K562 (cell line): Measurements from ENCODE around the gene CALU. TPM values are rescaled to one million over a fixed set of nuclear protein-coding genes. Genes with fewer than 3 reads are reported as not detected.

Experiments
- BRD9 ChIP-seq: fragments of 450-650 bp; IDR thresholded peaks from 2 replicates; pipeline ENCODE4 v1.6.1; 2018; ENCODE audit warnings: low read depth; ENCODE audit not compliant: partially characterized antibody
- CCAR2 ChIP-seq: fragments of 200-400 bp; formaldehyde crosslinking; IDR thresholded peaks from 2 replicates; pipeline ENCODE4 v1.6.1; 2017; ENCODE audit warnings: mild to moderate bottlenecking, low read depth, low read length
- DMBX1 ChIP-seq: fragments of 250-450 bp; sonication (Bioruptor Pico); IDR thresholded peaks from 2 replicates; pipeline ENCODE4 v1.8.0; 2022; ENCODE audit warnings: inconsistent platforms, mild to moderate bottlenecking, moderate library complexity, borderline replicate concordance
- DPF2 ChIP-seq: fragments of 450-650 bp; IDR thresholded peaks from 2 replicates; pipeline ENCODE4 v1.6.1; 2016
- MTA1 ChIP-seq: fragments of 450-650 bp; IDR thresholded peaks from 2 replicates; pipeline ENCODE4 v1.6.1; 2017; ENCODE audit warnings: borderline replicate concordance
- MTA2 ChIP-seq: fragments of 450-650 bp; IDR thresholded peaks from 2 replicates; pipeline ENCODE4 v1.6.1; 2016; ENCODE audit warnings: low read depth
- RBM15 ChIP-seq: fragments of 200-400 bp; formaldehyde crosslinking; IDR thresholded peaks from 2 replicates; pipeline ENCODE4 v1.6.1; 2018; ENCODE audit warnings: mild to moderate bottlenecking, low read length, moderate library complexity; ENCODE audit not compliant: insufficient read depth
- SMARCC2 ChIP-seq: fragments of 450-650 bp; IDR thresholded peaks from 2 replicates; pipeline ENCODE4 v1.6.1; 2017; ENCODE audit warnings: antibody characterized with exemption, moderate library complexity, mild to moderate bottlenecking, low read depth
- TSC22D4 ChIP-seq: fragments of 450-650 bp; IDR thresholded peaks from 2 replicates; pipeline ENCODE4 v1.6.1; 2016; ENCODE audit warnings: missing genetic modification characterization, missing biosample characterization, control low read depth
- ZNF274 ChIP-seq: IDR thresholded peaks from 2 replicates; pipeline ENCODE4 v1.6.1; 2011; ENCODE audit warnings: low read depth, mild to moderate bottlenecking, low read length, moderate library complexity, borderline replicate concordance
- ZZZ3 ChIP-seq: fragments of 450-650 bp; IDR thresholded peaks from 2 replicates; pipeline ENCODE4 v1.6.1; 2016; ENCODE audit warnings: antibody characterized with exemption, mild to moderate bottlenecking, moderate library complexity
- polyA plus RNA-seq, 8 experiments: library from polyadenylated mRNA; depleted of rRNA in 4 of 8; stranded (reverse) in 5 of 8; unstranded in 3 of 8; fragments of >200 nt; fragmentation: Nextera tagmentation in 2 of 8; fragmentation: Illumina TruSeq in 1 of 8; extraction: Ambion mirVana in 2 of 8; extraction: Trizol in 1 of 8; gene quantifications; 2 replicates each; pipeline versions ENCODE4 v1.2.1 to v1.2.3, GENCODE V29; 2011 to 2014; ENCODE audit warnings: inconsistent platforms in 1 of 8, missing spikeins in 1 of 8
- total RNA-seq, 7 experiments: library from RNA; depleted of rRNA in 6 of 7; stranded (reverse); fragments of >200 nt in 6 of 7; fragmentation: Illumina TruSeq in 2 of 7; extraction: Trizol in 2 of 7; gene quantifications; 2 replicates each; pipeline versions ENCODE4 v1.2.1 to v1.2.3, GENCODE V29; 2011 to 2021; ENCODE audit warnings: low replicate concordance in 1 of 7
- TF ChIP-seq, protein P1 (sequence below), 2 experiments: fragments of 450-650 bp in 1 of 2; sonication (generic) in 1 of 2; formaldehyde crosslinking in 1 of 2; IDR thresholded peaks; 2 replicates each; pipeline versions ENCODE4 v1.7.1 to v1.9.0; 2016 to 2022; ENCODE audit warnings: inconsistent platforms in 1 of 2, mild to moderate bottlenecking in 1 of 2, missing genetic modification reagents in 1 of 2
- TF ChIP-seq, protein P2 (sequence below): sonication (generic); formaldehyde crosslinking; IDR thresholded peaks from 2 replicates; pipeline ENCODE4 v1.9.0; 2022; ENCODE audit warnings: mild to moderate bottlenecking, missing genetic modification reagents
- TF ChIP-seq, protein P3 (sequence below): sonication (generic); formaldehyde crosslinking; IDR thresholded peaks from 2 replicates; pipeline ENCODE4 v1.8.0; 2022; ENCODE audit warnings: mild to moderate bottlenecking, missing genetic modification reagents

CALU gene
- total and polyA plus RNA-seq, 9 of the 15 experiments (the other 6 are each of a cell fraction or from before 2014, with no cell fraction given), result 166 to 286 (median 215) TPM

DNA sequence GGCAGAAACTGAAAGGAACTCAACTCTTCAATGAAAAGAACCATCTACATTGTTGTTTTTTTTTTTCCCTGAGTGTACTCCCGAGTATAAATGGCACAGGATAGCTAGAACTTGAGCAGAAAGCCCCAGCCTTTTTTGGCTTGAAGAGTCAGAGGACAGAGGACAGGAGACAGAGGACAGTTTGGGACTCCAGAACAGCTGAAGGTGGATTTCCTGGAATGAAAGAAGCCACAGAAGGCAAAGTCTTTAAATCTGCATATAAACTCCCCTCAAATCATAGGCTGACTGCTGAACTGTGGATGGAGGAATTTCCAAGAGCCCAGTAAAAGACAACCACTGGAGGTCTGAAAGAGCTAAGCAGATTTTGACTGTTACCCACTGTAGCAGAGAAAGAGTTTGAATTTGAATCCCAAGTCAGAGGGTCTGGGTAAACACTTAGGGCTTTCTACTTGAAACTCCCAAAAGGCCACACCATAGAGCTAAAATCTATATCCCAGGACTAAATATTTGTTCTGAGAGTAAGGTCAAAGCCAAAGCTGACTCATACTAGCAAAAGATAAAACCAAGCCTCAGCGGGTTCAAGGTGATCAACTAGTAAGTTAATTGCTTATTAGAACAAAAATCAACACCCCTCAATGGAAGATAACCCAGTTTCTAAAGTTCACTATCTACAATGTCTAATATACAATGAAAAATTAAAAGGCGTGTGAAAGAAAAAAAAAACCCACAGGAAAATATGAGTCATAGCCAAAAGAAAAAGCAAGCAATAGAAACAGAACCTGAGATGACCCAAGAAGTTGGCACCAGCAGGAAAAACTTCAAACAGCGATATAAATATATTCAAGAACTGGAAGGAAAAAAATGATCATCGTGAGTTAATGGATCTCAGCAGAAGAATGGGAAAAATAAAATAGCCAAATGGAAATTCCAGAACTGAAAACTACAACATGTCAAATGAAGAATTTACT, 38.3 kb downstream of the CALU start (continued):
- TF ChIP-seq MTA2 (peak; percentile 36), BRD9 (no peak), SMARCC2 (peak; percentile 71; the same call in 1 of the 2 replicates), TSC22D4 (tag) (no peak), ZZZ3 (no peak), DPF2 (peak; percentile 95), CCAR2 (no peak), ZNF274 (no peak), RBM15 (no peak), DMBX1 (no peak), MTA1 (no peak)
- TF ChIP-seq, protein P1, sequence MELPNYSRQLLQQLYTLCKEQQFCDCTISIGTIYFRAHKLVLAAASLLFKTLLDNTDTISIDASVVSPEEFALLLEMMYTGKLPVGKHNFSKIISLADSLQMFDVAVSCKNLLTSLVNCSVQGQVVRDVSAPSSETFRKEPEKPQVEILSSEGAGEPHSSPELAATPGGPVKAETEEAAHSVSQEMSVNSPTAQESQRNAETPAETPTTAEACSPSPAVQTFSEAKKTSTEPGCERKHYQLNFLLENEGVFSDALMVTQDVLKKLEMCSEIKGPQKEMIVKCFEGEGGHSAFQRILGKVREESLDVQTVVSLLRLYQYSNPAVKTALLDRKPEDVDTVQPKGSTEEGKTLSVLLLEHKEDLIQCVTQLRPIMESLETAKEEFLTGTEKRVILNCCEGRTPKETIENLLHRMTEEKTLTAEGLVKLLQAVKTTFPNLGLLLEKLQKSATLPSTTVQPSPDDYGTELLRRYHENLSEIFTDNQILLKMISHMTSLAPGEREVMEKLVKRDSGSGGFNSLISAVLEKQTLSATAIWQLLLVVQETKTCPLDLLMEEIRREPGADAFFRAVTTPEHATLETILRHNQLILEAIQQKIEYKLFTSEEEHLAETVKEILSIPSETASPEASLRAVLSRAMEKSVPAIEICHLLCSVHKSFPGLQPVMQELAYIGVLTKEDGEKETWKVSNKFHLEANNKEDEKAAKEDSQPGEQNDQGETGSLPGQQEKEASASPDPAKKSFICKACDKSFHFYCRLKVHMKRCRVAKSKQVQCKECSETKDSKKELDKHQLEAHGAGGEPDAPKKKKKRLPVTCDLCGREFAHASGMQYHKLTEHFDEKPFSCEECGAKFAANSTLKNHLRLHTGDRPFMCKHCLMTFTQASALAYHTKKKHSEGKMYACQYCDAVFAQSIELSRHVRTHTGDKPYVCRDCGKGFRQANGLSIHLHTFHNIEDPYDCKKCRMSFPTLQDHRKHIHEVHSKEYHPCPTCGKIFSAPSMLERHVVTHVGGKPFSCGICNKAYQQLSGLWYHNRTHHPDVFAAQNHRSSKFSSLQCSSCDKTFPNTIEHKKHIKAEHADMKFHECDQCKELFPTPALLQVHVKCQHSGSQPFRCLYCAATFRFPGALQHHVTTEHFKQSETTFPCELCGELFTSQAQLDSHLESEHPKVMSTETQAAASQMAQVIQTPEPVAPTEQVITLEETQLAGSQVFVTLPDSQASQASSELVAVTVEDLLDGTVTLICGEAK (IDR thresholded peaks at IDR 0.05), result peak; percentile 78
- TF ChIP-seq, protein P1 (CRISPR knock-in tag; IDR thresholded peaks at IDR 0.05), result no peak
- TF ChIP-seq, protein P2, sequence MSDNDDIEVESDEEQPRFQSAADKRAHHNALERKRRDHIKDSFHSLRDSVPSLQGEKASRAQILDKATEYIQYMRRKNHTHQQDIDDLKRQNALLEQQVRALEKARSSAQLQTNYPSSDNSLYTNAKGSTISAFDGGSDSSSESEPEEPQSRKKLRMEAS (CRISPR knock-in tag), result no peak
- TF ChIP-seq, protein P3, sequence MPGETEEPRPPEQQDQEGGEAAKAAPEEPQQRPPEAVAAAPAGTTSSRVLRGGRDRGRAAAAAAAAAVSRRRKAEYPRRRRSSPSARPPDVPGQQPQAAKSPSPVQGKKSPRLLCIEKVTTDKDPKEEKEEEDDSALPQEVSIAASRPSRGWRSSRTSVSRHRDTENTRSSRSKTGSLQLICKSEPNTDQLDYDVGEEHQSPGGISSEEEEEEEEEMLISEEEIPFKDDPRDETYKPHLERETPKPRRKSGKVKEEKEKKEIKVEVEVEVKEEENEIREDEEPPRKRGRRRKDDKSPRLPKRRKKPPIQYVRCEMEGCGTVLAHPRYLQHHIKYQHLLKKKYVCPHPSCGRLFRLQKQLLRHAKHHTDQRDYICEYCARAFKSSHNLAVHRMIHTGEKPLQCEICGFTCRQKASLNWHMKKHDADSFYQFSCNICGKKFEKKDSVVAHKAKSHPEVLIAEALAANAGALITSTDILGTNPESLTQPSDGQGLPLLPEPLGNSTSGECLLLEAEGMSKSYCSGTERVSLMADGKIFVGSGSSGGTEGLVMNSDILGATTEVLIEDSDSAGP, result no peak
